ENCODE results near the gene SHLD1.

The SHLD1 gene

GRCh38 chr20:5845681-5846615, 95.7 kb downstream of the SHLD1 start:
- Mint-ChIP-seq H3K4me1 (peaks cover 25 to 42% of the 10 kb centered on the region in 2 donors), H3K27me3 (no peaks in the 10 kb centered on the region), H3K9me3 (no peaks in the 10 kb centered on the region), H3K36me3 (peaks cover 8 to 13% of the 10 kb centered on the region in 2 donors), H3K4me3 (no peak overlapping the region), H3K27ac (peak overlapping the region; percentile 62)
- ATAC-seq (replicated peaks) (no peak), DNase-seq (no peak)

- H3K9me3 Mint-ChIP-seq = no peaks in the 10 kb centered on the region
- ATAC-seq (replicated peaks) (peak; percentile 35 to 53), DNase-seq (no peak)
- no peaks in the 10 kb centered on the region for H3K27me3 Mint-ChIP-seq
- peaks cover 6 to 8% of the 10 kb centered on the region in 2 donors for H3K36me3 Mint-ChIP-seq
- H3K4me1 Mint-ChIP-seq = peaks cover 15 to 25% of the 10 kb centered on the region in 2 donors
- H3K4me3 Mint-ChIP-seq = no peak overlapping the region
- H3K27ac Mint-ChIP-seq = no peak overlapping the region
These were observed 98.7 kb downstream of the SHLD1 start for GRCh38 chr20:5848711-5849505.

GRCh38 chr20:5855939-5856338, 105.7 kb downstream of the SHLD1 start:
- Mint-ChIP-seq H3K4me1 (peaks cover 3 to 5% of the 10 kb centered on the region in 2 donors), H3K4me3 (no peak overlapping the region), H3K36me3 (peaks cover under 1 to 10% of the 10 kb centered on the region in 2 donors), H3K27me3 (no peaks in the 10 kb centered on the region), H3K27ac (no peak overlapping the region), H3K9me3 (no peaks in the 10 kb centered on the region)
- no peak for DNase-seq
- ATAC-seq (replicated peaks) = no peak

GRCh38 chr20:5859608-5860007, 109.4 kb downstream of the SHLD1 start:
- no peak overlapping the region for H3K4me3 Mint-ChIP-seq
- H3K36me3 Mint-ChIP-seq = peaks cover 8 to 26% of the 10 kb centered on the region in 2 donors
- no peaks in the 10 kb centered on the region for H3K9me3 Mint-ChIP-seq
- no peak overlapping the region for H3K27ac Mint-ChIP-seq
- H3K27me3 Mint-ChIP-seq = no peaks in the 10 kb centered on the region
- ATAC-seq (replicated peaks) = no peak
- H3K4me1 Mint-ChIP-seq = peaks cover 3 to 5% of the 10 kb centered on the region in 2 donors
- no peak for DNase-seq

- Mint-ChIP-seq H3K27me3 (no peaks in the 10 kb centered on the region), H3K4me3 (no peak overlapping the region), H3K27ac (no peak overlapping the region), H3K36me3 (peaks cover 8 to 23% of the 10 kb centered on the region in 2 donors), H3K4me1 (peaks cover 0 to 3% of the 10 kb centered on the region in 2 donors), H3K9me3 (no peaks in the 10 kb centered on the region)
- no peak for ATAC-seq (replicated peaks)
- no peak for DNase-seq
These were observed 112.5 kb downstream of the SHLD1 start for GRCh38 chr20:5862703-5863039.

GRCh38 chr20:5863040-5863833, 113.0 kb downstream of the SHLD1 start:
- ATAC-seq (replicated peaks) = no peak
- no peak overlapping the region for H3K4me3 Mint-ChIP-seq

GRCh38 chr20:5864428-5864827, 114.2 kb downstream of the SHLD1 start:
- Mint-ChIP-seq H3K27me3 (no peaks in the 10 kb centered on the region), H3K4me1 (no peaks in the 10 kb centered on the region), H3K36me3 (peaks cover 8 to 23% of the 10 kb centered on the region in 2 donors), H3K27ac (no peak overlapping the region), H3K9me3 (no peaks in the 10 kb centered on the region), H3K4me3 (no peak overlapping the region)
- ATAC-seq (replicated peaks) (no peak), DNase-seq (no peak)

More at GRCh38 chr20:5863040-5863833, 113.0 kb downstream of the SHLD1 start:
- Mint-ChIP-seq H3K27me3 (no peaks in the 10 kb centered on the region), H3K27ac (no peak overlapping the region), H3K9me3 (no peaks in the 10 kb centered on the region), H3K4me1 (peaks cover 0 to 3% of the 10 kb centered on the region in 2 donors), H3K36me3 (peaks cover 8 to 23% of the 10 kb centered on the region in 2 donors)
- no peak for DNase-seq

- Mint-ChIP-seq H3K4me3 (no peak overlapping the region), H3K4me1 (no peaks in the 10 kb centered on the region), H3K27me3 (no peaks in the 10 kb centered on the region), H3K36me3 (peaks cover 8 to 23% of the 10 kb centered on the region in 2 donors), H3K9me3 (no peaks in the 10 kb centered on the region), H3K27ac (no peak overlapping the region)
- ATAC-seq (replicated peaks) = no peak
- DNase-seq = no peak
These were observed 114.8 kb downstream of the SHLD1 start for GRCh38 chr20:5864873-5865587.

- Mint-ChIP-seq H3K4me1 (no peaks in the 10 kb centered on the region), H3K4me3 (no peak overlapping the region), H3K36me3 (peaks cover 8 to 23% of the 10 kb centered on the region in 2 donors), H3K27me3 (no peaks in the 10 kb centered on the region), H3K9me3 (no peaks in the 10 kb centered on the region), H3K27ac (no peak overlapping the region)
- DNase-seq = no peak
- no peak for ATAC-seq (replicated peaks)
These were observed 115.4 kb downstream of the SHLD1 start for GRCh38 chr20:5865604-5866003.

GRCh38 chr20:5870568-5870981, 120.4 kb downstream of the SHLD1 start:
- no peak overlapping the region for H3K4me3 Mint-ChIP-seq
- no peaks in the 10 kb centered on the region for H3K4me1 Mint-ChIP-seq
- ATAC-seq (replicated peaks) = no peak
- DNase-seq = no peak
- H3K9me3 Mint-ChIP-seq = no peaks in the 10 kb centered on the region
- no peak overlapping the region for H3K27ac Mint-ChIP-seq
- peaks cover 0 to 4% of the 10 kb centered on the region in 2 donors for H3K27me3 Mint-ChIP-seq
- peaks cover 0 to 2% of the 10 kb centered on the region in 2 donors for H3K36me3 Mint-ChIP-seq

- H3K4me1 Mint-ChIP-seq = no peaks in the 10 kb centered on the region
- H3K27me3 Mint-ChIP-seq = peaks cover 0 to 4% of the 10 kb centered on the region in 2 donors
- H3K27ac Mint-ChIP-seq = no peak overlapping the region
- no peaks in the 10 kb centered on the region for H3K36me3 Mint-ChIP-seq
- H3K9me3 Mint-ChIP-seq = peaks cover 4 to 5% of the 10 kb centered on the region in 2 donors
- H3K4me3 Mint-ChIP-seq = no peak overlapping the region
- DNase-seq (no peak), ATAC-seq (replicated peaks) (no peak)
These were observed 121.5 kb downstream of the SHLD1 start for GRCh38 chr20:5871459-5872410.

- Mint-ChIP-seq H3K36me3 (no peaks in the 10 kb centered on the region), H3K4me1 (peaks cover 4 to 5% of the 10 kb centered on the region in 2 donors), H3K27ac (no peak overlapping the region), H3K4me3 (no peak overlapping the region), H3K27me3 (peaks cover 10 to 24% of the 10 kb centered on the region in 2 donors), H3K9me3 (peaks cover 4 to 5% of the 10 kb centered on the region in 2 donors)
- ATAC-seq (replicated peaks) (no peak), DNase-seq (no peak)
These were observed 126.9 kb downstream of the SHLD1 start for GRCh38 chr20:5877128-5877527.

GRCh38 chr20:5880326-5880725, 130.1 kb downstream of the SHLD1 start:
- Mint-ChIP-seq H3K36me3 (no peaks in the 10 kb centered on the region), H3K27me3 (peaks cover 10 to 24% of the 10 kb centered on the region in 2 donors), H3K4me3 (no peak overlapping the region), H3K9me3 (peaks cover 4 to 5% of the 10 kb centered on the region in 2 donors), H3K4me1 (peaks cover 4 to 5% of the 10 kb centered on the region in 2 donors), H3K27ac (no peak overlapping the region)
- DNase-seq = no peak
- ATAC-seq (replicated peaks) = no peak

Data from stimulated activated naive B cell treated with anti-CD40 and anti-IgM and Interleukin-4, amounts not matched to agents 10 μg/mL and 1 μg/mL and 100 μg/mL, for 72 hours (primary cell).